Fibroblast of lung (primary cell): ENCODE results near the gene CCDC6. TPM values are rescaled to one million over a fixed set of nuclear protein-coding genes. Genes with fewer than 3 reads are reported as not detected.

ENCODE experiments used
- DNase-seq, 2 donors: peaks; one replicate each; pipeline versions ENCODE4 v3.0.0 to v3.0.0-alpha.2; 2010; ENCODE audit warnings: low read depth in 2 of 2
- H2AFZ ChIP-seq: 2 replicates; pipeline ENCODE4 v1.5.1; 2012; ENCODE audit warnings: low read length, control low read depth, inconsistent platforms
- H3K27ac ChIP-seq: 2 replicates; pipeline ENCODE4 v1.5.1; 2011; ENCODE audit warnings: low read length, control low read depth; ENCODE audit not compliant: insufficient read depth
- H3K27me3 ChIP-seq: 2 replicates; pipeline ENCODE4 v1.5.1; 2011; ENCODE audit warnings: mild to moderate bottlenecking, low read length; ENCODE audit not compliant: control insufficient read depth, insufficient read depth
- H3K36me3 ChIP-seq: 2 replicates; pipeline ENCODE4 v1.5.1; 2011; ENCODE audit warnings: low read length; ENCODE audit not compliant: control insufficient read depth, insufficient read depth
- H3K4me1 ChIP-seq: 2 replicates; pipeline ENCODE4 v1.5.1; 2011; ENCODE audit warnings: low read length; ENCODE audit not compliant: control insufficient read depth, insufficient read depth; ENCODE audit errors: extremely low read depth
- H3K4me2 ChIP-seq: 2 replicates; pipeline ENCODE4 v1.5.1; 2011; ENCODE audit warnings: low read length, control low read depth; ENCODE audit not compliant: insufficient read depth; ENCODE audit errors: extremely low read depth
- H3K4me3 ChIP-seq, 4 experiments: fragments of 200-600 bp in 1 of 4; sonication (generic) in 1 of 4; replicated peaks in 1 of 4; 2 replicates each; pipeline ENCODE4 v1.5.1; 2011 to 2016; ENCODE audit warnings: low read length in 4 of 4, low read depth in 3 of 4, mild to moderate bottlenecking in 3 of 4, control low read depth in 2 of 4, inconsistent platforms in 1 of 4, mixed read lengths in 1 of 4; ENCODE audit not compliant: insufficient read depth in 1 of 4; ENCODE audit errors: control extremely low read depth in 1 of 4
- H3K79me2 ChIP-seq: 2 replicates; pipeline ENCODE4 v1.5.1; 2012; ENCODE audit warnings: mild to moderate bottlenecking, low read length, inconsistent platforms; ENCODE audit not compliant: control insufficient read depth, insufficient read depth
- H3K9ac ChIP-seq: 2 replicates; pipeline ENCODE4 v1.5.1; 2011; ENCODE audit warnings: mild to moderate bottlenecking, low read length, control low read depth; ENCODE audit not compliant: insufficient read depth
- H3K9me3 ChIP-seq: 2 replicates; pipeline ENCODE4 v1.5.1; 2012; ENCODE audit warnings: low read depth, low read length; ENCODE audit not compliant: control insufficient read depth, insufficient read depth
- H4K20me1 ChIP-seq: 2 replicates; pipeline ENCODE4 v1.5.1; 2011; ENCODE audit warnings: low read length; ENCODE audit not compliant: control insufficient read depth, insufficient read depth; ENCODE audit errors: extremely low read depth
- EZH2 ChIP-seq: IDR thresholded peaks from 2 replicates; pipeline ENCODE4 v1.5.1; 2012; ENCODE audit warnings: low read length, control low read depth, mild to moderate bottlenecking; ENCODE audit errors: missing control alignments
- polyA plus RNA-seq, 2 donors: library from polyadenylated mRNA; depleted of rRNA in 1 of 2; stranded (reverse) in 1 of 2; unstranded in 1 of 2; fragments of >200 nt; gene quantifications; 2 replicates each; pipeline ENCODE4 v1.2.1, GENCODE V29; 2011 to 2012; ENCODE audit warnings: missing spikeins in 1 of 2
- total RNA-seq: library from RNA; depleted of rRNA; stranded (reverse); fragments of >200 nt; gene quantifications from 2 replicates; pipeline ENCODE4 v1.2.1, GENCODE V29; 2014
- TF ChIP-seq, protein P1 (sequence below), 2 donors: IDR thresholded peaks in 1 of 2; conservative IDR thresholded peaks in 1 of 2; 1 replicate in 1 of 2; 2 replicates in 1 of 2; pipeline ENCODE4 v1.5.1; 2011 to 2012; ENCODE audit warnings: low read length in 2 of 2, control low read depth in 1 of 2, inconsistent platforms in 1 of 2, low read depth in 1 of 2, mild to moderate bottlenecking in 1 of 2

The CCDC6 gene
- total and polyA plus RNA-seq, 2 donors (not counting 1 experiment from before 2014, with no cell fraction given): 35.5 to 51.2 TPM

- Histone ChIP-seq H4K20me1 (no peaks in the 10 kb centered on the region), H3K4me3 (no peak overlapping the region), H3K9me3 (no peaks in the 10 kb centered on the region), H3K27me3 (no peaks in the 10 kb centered on the region), H3K9ac (no peak overlapping the region), H3K4me1 (no peaks in the 10 kb centered on the region), H3K4me2 (no peak overlapping the region), H3K79me2 (no peaks in the 10 kb centered on the region), H3K27ac (no peak overlapping the region), H2AFZ (no peak overlapping the region), H3K36me3 (no peaks in the 10 kb centered on the region)
- no peak for DNase-seq
- TF ChIP-seq, protein P1, sequence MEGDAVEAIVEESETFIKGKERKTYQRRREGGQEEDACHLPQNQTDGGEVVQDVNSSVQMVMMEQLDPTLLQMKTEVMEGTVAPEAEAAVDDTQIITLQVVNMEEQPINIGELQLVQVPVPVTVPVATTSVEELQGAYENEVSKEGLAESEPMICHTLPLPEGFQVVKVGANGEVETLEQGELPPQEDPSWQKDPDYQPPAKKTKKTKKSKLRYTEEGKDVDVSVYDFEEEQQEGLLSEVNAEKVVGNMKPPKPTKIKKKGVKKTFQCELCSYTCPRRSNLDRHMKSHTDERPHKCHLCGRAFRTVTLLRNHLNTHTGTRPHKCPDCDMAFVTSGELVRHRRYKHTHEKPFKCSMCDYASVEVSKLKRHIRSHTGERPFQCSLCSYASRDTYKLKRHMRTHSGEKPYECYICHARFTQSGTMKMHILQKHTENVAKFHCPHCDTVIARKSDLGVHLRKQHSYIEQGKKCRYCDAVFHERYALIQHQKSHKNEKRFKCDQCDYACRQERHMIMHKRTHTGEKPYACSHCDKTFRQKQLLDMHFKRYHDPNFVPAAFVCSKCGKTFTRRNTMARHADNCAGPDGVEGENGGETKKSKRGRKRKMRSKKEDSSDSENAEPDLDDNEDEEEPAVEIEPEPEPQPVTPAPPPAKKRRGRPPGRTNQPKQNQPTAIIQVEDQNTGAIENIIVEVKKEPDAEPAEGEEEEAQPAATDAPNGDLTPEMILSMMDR (conservative IDR thresholded peaks at IDR 0.05 in 1 of 2, IDR thresholded peaks at IDR 0.05 in 1 of 2; ENCODE audit: low read depth in 1 of 2, low read length in 2 of 2): no peak
- no peak for TF ChIP-seq EZH2
Observed at GRCh38 chr10:59950105-59950504, 43.7 kb upstream of the CCDC6 start.

DNA sequence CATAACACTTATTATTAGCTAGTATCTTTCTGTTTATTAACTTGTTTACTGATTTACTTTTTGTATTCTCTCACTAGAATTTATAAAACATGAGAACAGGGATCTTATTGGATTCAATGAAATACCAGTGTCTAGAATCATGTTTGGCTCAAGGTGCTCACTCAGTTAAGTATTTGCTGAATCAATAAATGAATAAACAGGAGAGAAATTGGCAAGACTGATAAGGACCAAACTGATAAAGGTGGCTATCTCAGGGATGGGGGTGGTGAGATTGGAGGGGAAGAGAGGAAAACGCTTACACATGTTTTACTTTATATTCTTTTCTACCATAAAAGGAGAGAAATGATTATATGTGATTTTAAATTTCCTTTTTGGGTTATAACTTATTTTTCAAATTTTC is 43.3 kb upstream of the CCDC6 start:
- Histone ChIP-seq H3K4me3 (no peak overlapping the region), H3K79me2 (no peaks in the 10 kb centered on the region), H3K9ac (no peak overlapping the region), H3K36me3 (no peaks in the 10 kb centered on the region), H4K20me1 (no peaks in the 10 kb centered on the region), H3K27me3 (no peaks in the 10 kb centered on the region), H3K9me3 (no peaks in the 10 kb centered on the region), H3K4me2 (no peak overlapping the region), H3K4me1 (no peaks in the 10 kb centered on the region), H2AFZ (no peak overlapping the region), H3K27ac (no peak overlapping the region)
- DNase-seq: no peak
- TF ChIP-seq EZH2: no peak
- TF ChIP-seq, protein P1 (conservative IDR thresholded peaks at IDR 0.05 in 1 of 2, IDR thresholded peaks at IDR 0.05 in 1 of 2; ENCODE audit: low read depth in 1 of 2, low read length in 2 of 2): no peak

DNA sequence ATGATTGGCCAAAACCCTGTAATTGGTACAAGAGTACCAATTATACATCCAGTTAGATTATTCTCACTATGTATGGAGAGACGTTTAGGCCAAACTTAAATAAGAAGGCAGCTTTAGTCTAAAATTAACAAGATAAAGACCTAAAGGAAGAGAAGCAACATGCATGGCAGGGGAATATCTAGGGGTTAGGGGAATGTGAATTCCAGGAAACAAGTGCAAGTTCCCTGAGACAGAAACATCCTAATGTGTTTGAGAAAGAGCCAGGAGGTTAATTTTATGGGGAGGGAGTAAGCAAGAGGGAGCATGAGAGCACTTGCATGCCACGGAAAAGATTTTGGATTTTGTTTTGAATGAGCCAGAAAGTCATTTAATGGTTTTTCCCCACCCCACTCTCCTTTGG is 39.6 kb upstream of the CCDC6 start:
- H3K9ac ChIP-seq: no peak overlapping the region
- H3K4me1 ChIP-seq: no peaks in the 10 kb centered on the region
- no peaks in the 10 kb centered on the region for H3K36me3 ChIP-seq
- no peaks in the 10 kb centered on the region for H4K20me1 ChIP-seq
- TF ChIP-seq, protein P1 (conservative IDR thresholded peaks at IDR 0.05 in 1 of 2, IDR thresholded peaks at IDR 0.05 in 1 of 2; ENCODE audit: low read depth in 1 of 2, low read length in 2 of 2): no peak
- no peak for TF ChIP-seq EZH2
- no peak overlapping the region for H3K27ac ChIP-seq
- H3K27me3 ChIP-seq: no peaks in the 10 kb centered on the region
- H2AFZ ChIP-seq: no peak overlapping the region
- H3K79me2 ChIP-seq: no peaks in the 10 kb centered on the region
- H3K9me3 ChIP-seq: no peaks in the 10 kb centered on the region
- no peak overlapping the region for H3K4me2 ChIP-seq
- H3K4me3 ChIP-seq: no peak overlapping the region
- DNase-seq: no peak
